Esophagus squamous epithelium (tissue), 4 donors: ENCODE results near the gene CYP4F2.

Experiments
- CTCF ChIP-seq, 6 experiments: fragments of 450-650 bp in 4 of 6; fragments of 200-600 bp in 2 of 6; sonication (generic) in 2 of 6; IDR thresholded peaks; one replicate each; pipeline ENCODE4 v1.5.1; 2016 to 2019; ENCODE audit warnings: antibody characterized with exemption in 6 of 6, mild to moderate bottlenecking in 4 of 6, moderate library complexity in 4 of 6
- POLR2A ChIP-seq, 4 donors: fragments of 450-650 bp; IDR thresholded peaks; one replicate each; pipeline ENCODE4 v1.6.1; 2017; ENCODE audit warnings: antibody characterized with exemption in 4 of 4, mild to moderate bottlenecking in 4 of 4, moderate library complexity in 3 of 4

- no peak for TF ChIP-seq CTCF (IDR thresholded peaks at IDR 0.05)
- TF ChIP-seq POLR2A (IDR thresholded peaks at IDR 0.05) = no peak
Measured at GRCh38 chr19:15874821-15875474, 22.9 kb downstream of the CYP4F2 start.
